GM12878 (cell line): ENCODE data around the gene MRPL1. TPM values are rescaled to one million over a fixed set of nuclear protein-coding genes. Genes with fewer than 3 reads are reported as not detected.

Experiments used
- ATAC-seq: fragments of 200-7000 bp; cut with Tn5 transposase; 3 replicates; pipeline ENCODE4 v1.9.1; 2020; ENCODE audit warnings: mild to moderate bottlenecking, moderate library complexity
- BruUV-seq: library from RNA; stranded (reverse); fragments of 400-500 nt; replicated peaks from 2 replicates; lab custom pipeline; 2021; lab: Mats Ljungman, UMichigan
- CTCF ChIA-PET: fragments of 300-600 bp; sonication (Branson Sonifier 250); formaldehyde crosslinking; extraction: SDS; loops from one replicate; lab custom pipeline; 2021; ENCODE audit warnings: inconsistent platforms; lab: Yijun Ruan, JAX
- POLR2A ChIA-PET: fragments of 350-600 bp; formaldehyde crosslinking; extraction: SDS; loops from one replicate; lab custom pipeline; 2021; ENCODE audit warnings: inconsistent platforms; lab: Charles Lee
- RAD21 ChIA-PET: fragments of 300-600 bp; sonication (Branson Sonifier 250); formaldehyde crosslinking; loops from one replicate; lab custom pipeline; 2023; ENCODE audit warnings: antibody characterized with exemption; ENCODE audit not compliant: unreplicated experiment; lab: Charles Lee
- SMC1A ChIA-PET: fragments of 300-600 bp; sonication (Branson Sonifier 250); formaldehyde crosslinking; loops from one replicate; lab custom pipeline; 2023; ENCODE audit not compliant: unreplicated experiment, uncharacterized antibody; lab: Charles Lee
- DNase-seq: peaks from one replicate; pipeline ENCODE4 v3.0.0-alpha.2; 2011; ENCODE audit warnings: low read depth, low spot score
- FAIRE-seq: peaks from 3 replicates; lab custom pipeline; 2011; peaks lifted over from hg19 to GRCh38; lab: Jason Lieb, UNC
- H2AFZ ChIP-seq: 2 replicates; pipeline ENCODE4 v1.6.0; 2011; ENCODE audit warnings: low read depth, low read length, control low read depth; ENCODE audit not compliant: control insufficient read depth
- H3K27ac ChIP-seq: 2 replicates; pipeline ENCODE4 v1.5.1; 2011; ENCODE audit warnings: control low read depth; ENCODE audit not compliant: control insufficient read depth, insufficient read depth
- H3K27me3 ChIP-seq, 2 experiments: replicated peaks in 1 of 2; 2 replicates each; pipeline versions ENCODE4 v1.6.0 to v1.6.1; 2011; ENCODE audit warnings: low read length in 1 of 2; ENCODE audit not compliant: control insufficient read depth in 2 of 2, insufficient read depth in 2 of 2
- H3K36me3 ChIP-seq, 2 experiments: 2 replicates each; pipeline ENCODE4 v1.5.1; 2011; ENCODE audit warnings: low read length in 1 of 2; ENCODE audit not compliant: control insufficient read depth in 2 of 2, insufficient read depth in 2 of 2
- H3K4me1 ChIP-seq: 2 replicates; pipeline ENCODE4 v1.6.1; 2011; ENCODE audit warnings: mild to moderate bottlenecking, low read length, moderate library complexity, mixed read lengths; ENCODE audit not compliant: control insufficient read depth, insufficient read depth
- H3K4me2 ChIP-seq: 2 replicates; pipeline ENCODE4 v1.6.0; 2011; ENCODE audit warnings: control low read depth; ENCODE audit not compliant: control insufficient read depth, insufficient read depth
- H3K4me3 ChIP-seq: fragments of 200-600 bp; sonication (generic); 2 replicates; pipeline ENCODE4 v1.5.1; 2016
- H3K79me2 ChIP-seq: 2 replicates; pipeline ENCODE4 v1.6.0; 2011; ENCODE audit warnings: low read length; ENCODE audit not compliant: control insufficient read depth, insufficient read depth
- H3K9ac ChIP-seq: 2 replicates; pipeline ENCODE4 v1.8.0; 2011; ENCODE audit warnings: low read length, control low read depth, mixed read lengths; ENCODE audit not compliant: control insufficient read depth, insufficient read depth
- H3K9me3 ChIP-seq: replicated peaks from 3 replicates; pipeline ENCODE4 v1.5.1; 2011; ENCODE audit warnings: mild to moderate bottlenecking, low read length; ENCODE audit not compliant: control insufficient read depth, insufficient read depth
- H4K20me1 ChIP-seq: 2 replicates; pipeline ENCODE4 v1.6.0; 2011; ENCODE audit not compliant: control insufficient read depth, insufficient read depth
- CTCF ChIP-seq, 3 experiments: IDR thresholded peaks in 2 of 3; conservative IDR thresholded peaks in 1 of 3; 2 replicates each; pipeline ENCODE4 v1.5.1; 2011; ENCODE audit warnings: low read depth in 3 of 3, low read length in 3 of 3, mild to moderate bottlenecking in 3 of 3, control low read depth in 2 of 3, moderate library complexity in 2 of 3, inconsistent platforms in 1 of 3, mixed read lengths in 1 of 3; ENCODE audit not compliant: control insufficient read depth in 2 of 3, insufficient read depth in 1 of 3; ENCODE audit errors: extremely low read depth in 1 of 3
- EZH2 ChIP-seq: IDR thresholded peaks from 2 replicates; pipeline ENCODE4 v1.6.1; 2012; ENCODE audit warnings: low read depth, mild to moderate bottlenecking, control low read depth, inconsistent platforms, low read length, borderline replicate concordance; ENCODE audit not compliant: control insufficient read depth
- GATAD2B ChIP-seq: fragments of 450-650 bp; conservative IDR thresholded peaks from 2 replicates; pipeline ENCODE4 v1.6.1; 2017; ENCODE audit warnings: low read depth, mild to moderate bottlenecking, moderate library complexity
- HCFC1 ChIP-seq: fragments of 150-350 bp; IDR thresholded peaks from 2 replicates; pipeline ENCODE4 v1.6.1; 2014; ENCODE audit warnings: low read length
- HDAC6 ChIP-seq: fragments of 200-600 bp; sonication (generic); IDR thresholded peaks from one replicate; pipeline ENCODE4 v1.8.0; 2017; ENCODE audit warnings: antibody characterized with exemption; ENCODE audit not compliant: unreplicated experiment
- MTA2 ChIP-seq: fragments of 450-650 bp; IDR thresholded peaks from 2 replicates; pipeline ENCODE4 v1.6.1; 2016; ENCODE audit warnings: low read depth, mild to moderate bottlenecking, moderate library complexity
- NR2F1 ChIP-seq: fragments of 450-650 bp; conservative IDR thresholded peaks from 2 replicates; pipeline ENCODE4 v1.6.1; 2017; ENCODE audit warnings: mild to moderate bottlenecking
- POLR2A ChIP-seq: IDR thresholded peaks from 2 replicates; pipeline ENCODE4 v1.6.1; 2011; ENCODE audit warnings: low read depth, mild to moderate bottlenecking, low read length
- RB1 ChIP-seq: fragments of 450-650 bp; formaldehyde crosslinking; IDR thresholded peaks from 2 replicates; pipeline ENCODE4 v1.6.1; 2017; ENCODE audit warnings: mild to moderate bottlenecking, borderline replicate concordance
- SREBF1 ChIP-seq: IDR thresholded peaks from 2 replicates; pipeline ENCODE4 v1.6.1; 2012; ENCODE audit warnings: mild to moderate bottlenecking, low read length
- ZNF384 ChIP-seq: IDR thresholded peaks from 2 replicates; pipeline ENCODE4 v1.6.1; 2012; ENCODE audit warnings: low read depth, mild to moderate bottlenecking, low read length, improper control_type of control experiment, borderline replicate concordance
- WGBS: methylation state at CpG from one replicate; pipeline ENCODE4 v1.1.6; 2016; ENCODE audit warnings: low lambda C conversion rate; ENCODE audit not compliant: insufficient replicate concordance, insufficient coverage; ENCODE audit errors: missing lambda C conversion rate; 5-methylcytosine and 5-hydroxymethylcytosine counted together
- in situ Hi-C: fragments of 300-500 bp; cut with MboI; formaldehyde crosslinking; loops from 9 replicates; pipeline ENCODE4 v1.14.3; 2018; ENCODE audit warnings: mixed read lengths
- intact Hi-C: fragments of 100-400 bp; cut with micrococcal nuclease; formaldehyde crosslinking; loops from one replicate; pipeline ENCODE4 v1.14.2; 2022; ENCODE audit not compliant: unreplicated experiment
- polyA plus RNA-seq, 11 experiments: library from polyadenylated mRNA; depleted of rRNA in 4 of 11; unstranded in 6 of 11; stranded (reverse) in 5 of 11; fragments of >200 nt; fragmentation: Nextera tagmentation in 4 of 11; fragmentation: Illumina TruSeq in 1 of 11; extraction: Ambion mirVana in 4 of 11; extraction: Trizol in 1 of 11; gene quantifications; 1 replicate in 1 of 11; 2 replicates in 10 of 11; pipeline versions ENCODE4 v1.2.1 to v1.2.3, GENCODE V29; 2011 to 2016; ENCODE audit warnings: inconsistent platforms in 2 of 11, missing spikeins in 2 of 11, low read depth in 1 of 11
- total RNA-seq, 4 experiments: library from RNA; depleted of rRNA in 3 of 4; stranded (reverse); fragments of >200 nt in 3 of 4; fragmentation: Illumina TruSeq in 1 of 4; extraction: Trizol in 1 of 4; gene quantifications; 2 replicates each; pipeline versions ENCODE4 v1.2.1 to v1.2.3, GENCODE V29; 2013 to 2021
- TF ChIP-seq, protein P1 (sequence below): fragments of 450-650 bp; IDR thresholded peaks from 2 replicates; pipeline ENCODE4 v1.6.1; 2018; ENCODE audit warnings: borderline replicate concordance, mild to moderate bottlenecking; ENCODE audit not compliant: partially characterized antibody
- TF ChIP-seq, protein P2 (sequence below): fragments of 450-650 bp; IDR thresholded peaks from 2 replicates; pipeline ENCODE4 v1.6.1; 2016; ENCODE audit warnings: mild to moderate bottlenecking

Gene MRPL1
- total and polyA plus RNA-seq, 10 of the 15 experiments (the other 5 are each of a cell fraction or from before 2014, with no cell fraction given): 20.2 to 35.7 (median 28.2) TPM

- Histone ChIP-seq H3K4me1 (no peaks in the 10 kb centered on the region), H3K4me3 (no peak overlapping the region), H3K4me2 (no peak overlapping the region), H4K20me1 (no peaks in the 10 kb centered on the region), H3K9ac (no peak overlapping the region), H3K27ac (no peak overlapping the region), H3K9me3 (no peaks in the 10 kb centered on the region), H3K27me3 (no peaks in the 10 kb centered on the region), H3K79me2 (no peaks in the 10 kb centered on the region), H2AFZ (no peak overlapping the region), H3K36me3 (no peaks in the 10 kb centered on the region; a peak in 2 of 4 replicates)
- ATAC-seq: no peak
- 95% methylated on average over 4 of the region's 4 CpGs for WGBS
- intact Hi-C loops: no loop called here
- in situ Hi-C loops: no loop called here
- SMC1A ChIA-PET: no interaction called here
- POLR2A ChIA-PET: no interaction called here
- RAD21 ChIA-PET: no interaction called here
- no peak for FAIRE-seq
- DNase-seq: no peak
- CTCF ChIA-PET: no interaction called here
- BruUV-seq: no TSS peak
- no peak for TF ChIP-seq MTA2
- no peak for TF ChIP-seq POLR2A
- TF ChIP-seq, protein P1, sequence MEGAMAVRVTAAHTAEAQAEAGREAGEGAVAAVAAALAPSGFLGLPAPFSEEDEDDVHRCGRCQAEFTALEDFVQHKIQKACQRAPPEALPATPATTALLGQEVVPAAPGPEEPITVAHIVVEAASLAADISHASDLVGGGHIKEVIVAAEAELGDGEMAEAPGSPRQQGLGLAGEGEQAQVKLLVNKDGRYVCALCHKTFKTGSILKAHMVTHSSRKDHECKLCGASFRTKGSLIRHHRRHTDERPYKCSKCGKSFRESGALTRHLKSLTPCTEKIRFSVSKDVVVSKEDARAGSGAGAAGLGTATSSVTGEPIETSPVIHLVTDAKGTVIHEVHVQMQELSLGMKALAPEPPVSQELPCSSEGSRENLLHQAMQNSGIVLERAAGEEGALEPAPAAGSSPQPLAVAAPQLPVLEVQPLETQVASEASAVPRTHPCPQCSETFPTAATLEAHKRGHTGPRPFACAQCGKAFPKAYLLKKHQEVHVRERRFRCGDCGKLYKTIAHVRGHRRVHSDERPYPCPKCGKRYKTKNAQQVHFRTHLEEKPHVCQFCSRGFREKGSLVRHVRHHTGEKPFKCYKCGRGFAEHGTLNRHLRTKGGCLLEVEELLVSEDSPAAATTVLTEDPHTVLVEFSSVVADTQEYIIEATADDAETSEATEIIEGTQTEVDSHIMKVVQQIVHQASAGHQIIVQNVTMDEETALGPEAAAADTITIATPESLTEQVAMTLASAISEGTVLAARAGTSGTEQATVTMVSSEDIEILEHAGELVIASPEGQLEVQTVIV: no peak
- TF ChIP-seq HCFC1: no peak
- TF ChIP-seq NR2F1: no peak
- no peak for TF ChIP-seq SREBF1
- TF ChIP-seq EZH2: no peak
- no peak for TF ChIP-seq RB1
- TF ChIP-seq HDAC6: no peak
- no peak for TF ChIP-seq CTCF (IDR thresholded peaks at IDR 0.05 in 2 of 3, conservative IDR thresholded peaks at IDR 0.05 in 1 of 3; ENCODE audit: control insufficient read depth in 2 of 3, extremely low read depth in 1 of 3, insufficient read depth in 1 of 3, low read depth in 3 of 3, low read length in 3 of 3)
- no peak for TF ChIP-seq GATAD2B
- no peak for TF ChIP-seq ZNF384
- TF ChIP-seq, protein P2, sequence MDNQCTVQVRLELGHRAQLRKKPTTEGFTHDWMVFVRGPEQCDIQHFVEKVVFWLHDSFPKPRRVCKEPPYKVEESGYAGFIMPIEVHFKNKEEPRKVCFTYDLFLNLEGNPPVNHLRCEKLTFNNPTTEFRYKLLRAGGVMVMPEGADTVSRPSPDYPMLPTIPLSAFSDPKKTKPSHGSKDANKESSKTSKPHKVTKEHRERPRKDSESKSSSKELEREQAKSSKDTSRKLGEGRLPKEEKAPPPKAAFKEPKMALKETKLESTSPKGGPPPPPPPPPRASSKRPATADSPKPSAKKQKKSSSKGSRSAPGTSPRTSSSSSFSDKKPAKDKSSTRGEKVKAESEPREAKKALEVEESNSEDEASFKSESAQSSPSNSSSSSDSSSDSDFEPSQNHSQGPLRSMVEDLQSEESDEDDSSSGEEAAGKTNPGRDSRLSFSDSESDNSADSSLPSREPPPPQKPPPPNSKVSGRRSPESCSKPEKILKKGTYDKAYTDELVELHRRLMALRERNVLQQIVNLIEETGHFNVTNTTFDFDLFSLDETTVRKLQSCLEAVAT: no peak
Observed at GRCh38 chr4:77930876-77931275, 68.2 kb downstream of the MRPL1 start.
